ENCODE measurements around the gene GRK4.
"Not testable (repeated sequence)": the region's sequence is repeated elsewhere in the genome, so short reads cannot be mapped to it uniquely, and the experiment has no call there.

The GRK4 gene

GRCh38 chr4:2963175-2963965 lies at the start of gene GRK4, which contains the start of gene NOP14:
TSS of gene GRK4 (plus strand) at chr4:2963571. CDS start at chr4:2964071, 500 bp downstream.
TSS of gene NOP14 (minus strand) at chr4:2963406. CDS start at chr4:2963319, 87 bp downstream.
- no peaks in the 10 kb centered on the region for H3K27me3 ChIP-seq (replicated peaks; ENCODE audit: control insufficient read depth, insufficient read depth, low read length)
- TF ChIP-seq CTCF (IDR thresholded peaks at IDR 0.05; ENCODE audit: insufficient read depth, low read length, poor library complexity, severe bottlenecking), result no peak
- peak; percentile 98 for DNase-seq (ENCODE audit: extremely low read depth, insufficient read length)
- peaks cover 5% of the 10 kb centered on the region for H3K36me3 ChIP-seq (ENCODE audit: control insufficient read depth, insufficient read depth, low read length)
- peak within 1 kb of the TSS; percentile 87 for H3K4me3 ChIP-seq (replicated peaks; ENCODE audit: low read depth, low read length)

GRCh38 chr4:2914256-2915126 lies 48.9 kb upstream of the GRK4 start:
- DNase-seq (ENCODE audit: extremely low read depth, insufficient read length), result no peak
- peaks cover 16% of the 10 kb centered on the region for H3K36me3 ChIP-seq (ENCODE audit: control insufficient read depth, insufficient read depth, low read length)
- no peak for TF ChIP-seq CTCF (IDR thresholded peaks at IDR 0.05; ENCODE audit: insufficient read depth, low read length, poor library complexity, severe bottlenecking)
- no peak overlapping the region for H3K4me3 ChIP-seq (replicated peaks; ENCODE audit: low read depth, low read length)
- H3K27me3 ChIP-seq (replicated peaks; ENCODE audit: control insufficient read depth, insufficient read depth, low read length), result no peaks in the 10 kb centered on the region

DNA sequence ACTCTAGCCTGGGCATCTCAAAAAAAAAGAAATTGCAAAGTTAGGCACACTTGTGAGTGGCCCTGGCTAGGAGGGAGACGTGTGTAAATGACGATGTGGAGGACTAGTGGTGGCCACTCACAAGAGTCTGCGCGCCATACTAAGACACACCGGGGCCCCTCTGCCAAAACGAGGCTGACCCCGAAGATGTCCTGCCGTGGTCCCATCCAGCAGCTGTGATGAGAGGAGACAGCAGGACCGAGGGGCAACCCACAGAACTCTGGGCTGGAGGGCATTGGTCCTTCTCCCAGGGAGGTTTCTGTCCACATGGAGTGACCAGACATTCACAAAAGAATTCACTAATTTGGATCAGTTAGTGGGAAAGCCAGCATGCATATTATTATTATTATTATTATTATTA lies 47.6 kb upstream of the GRK4 start:
- Histone ChIP-seq H3K27me3 (replicated peaks; ENCODE audit: control insufficient read depth, insufficient read depth, low read length) (no peaks in the 10 kb centered on the region), H3K4me3 (replicated peaks; ENCODE audit: low read depth, low read length) (no peak overlapping the region), H3K36me3 (ENCODE audit: control insufficient read depth, insufficient read depth, low read length) (peaks cover 14% of the 10 kb centered on the region)
- no peak for DNase-seq (ENCODE audit: extremely low read depth, insufficient read length)
- no peak for TF ChIP-seq CTCF (IDR thresholded peaks at IDR 0.05; ENCODE audit: insufficient read depth, low read length, poor library complexity, severe bottlenecking)

- peaks cover 11% of the 10 kb centered on the region for H3K36me3 ChIP-seq (ENCODE audit: control insufficient read depth, insufficient read depth, low read length)
- not testable (repeated sequence) for H3K4me3 ChIP-seq (replicated peaks; ENCODE audit: low read depth, low read length); DNase-seq (ENCODE audit: extremely low read depth, insufficient read length); H3K27me3 ChIP-seq (replicated peaks; ENCODE audit: control insufficient read depth, insufficient read depth, low read length)
These were observed 46.7 kb upstream of the GRK4 start for GRCh38 chr4:2916696-2917095.

GRCh38 chr4:2918300-2918699 lies 45.1 kb upstream of the GRK4 start:
- H3K4me3 ChIP-seq (replicated peaks; ENCODE audit: low read depth, low read length); DNase-seq (ENCODE audit: extremely low read depth, insufficient read length); H3K27me3 ChIP-seq (replicated peaks; ENCODE audit: control insufficient read depth, insufficient read depth, low read length); H3K36me3 ChIP-seq (ENCODE audit: control insufficient read depth, insufficient read depth, low read length): not testable (repeated sequence)

DNA sequence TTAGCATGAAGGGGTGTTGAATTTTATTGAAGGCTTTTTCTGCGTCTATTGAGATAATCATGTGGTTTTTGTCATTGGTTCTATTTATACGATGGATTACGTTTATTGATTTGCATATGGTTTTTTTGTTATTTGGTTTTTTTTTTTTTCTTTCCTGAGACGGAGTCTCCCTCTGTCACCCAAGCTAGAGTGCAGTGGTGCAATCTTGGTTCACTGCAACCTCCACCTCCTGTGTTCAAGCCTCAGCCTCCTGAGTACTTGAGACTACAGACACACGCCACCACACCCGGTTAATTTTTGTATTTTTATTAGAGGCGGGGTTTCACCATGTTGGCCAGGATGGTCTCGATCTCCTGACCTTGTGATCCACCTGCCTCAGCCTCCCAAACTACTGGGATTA lies 44.7 kb upstream of the GRK4 start:
- DNase-seq (ENCODE audit: extremely low read depth, insufficient read length); H3K4me3 ChIP-seq (replicated peaks; ENCODE audit: low read depth, low read length); H3K36me3 ChIP-seq (ENCODE audit: control insufficient read depth, insufficient read depth, low read length); H3K27me3 ChIP-seq (replicated peaks; ENCODE audit: control insufficient read depth, insufficient read depth, low read length): not testable (repeated sequence)

DNA sequence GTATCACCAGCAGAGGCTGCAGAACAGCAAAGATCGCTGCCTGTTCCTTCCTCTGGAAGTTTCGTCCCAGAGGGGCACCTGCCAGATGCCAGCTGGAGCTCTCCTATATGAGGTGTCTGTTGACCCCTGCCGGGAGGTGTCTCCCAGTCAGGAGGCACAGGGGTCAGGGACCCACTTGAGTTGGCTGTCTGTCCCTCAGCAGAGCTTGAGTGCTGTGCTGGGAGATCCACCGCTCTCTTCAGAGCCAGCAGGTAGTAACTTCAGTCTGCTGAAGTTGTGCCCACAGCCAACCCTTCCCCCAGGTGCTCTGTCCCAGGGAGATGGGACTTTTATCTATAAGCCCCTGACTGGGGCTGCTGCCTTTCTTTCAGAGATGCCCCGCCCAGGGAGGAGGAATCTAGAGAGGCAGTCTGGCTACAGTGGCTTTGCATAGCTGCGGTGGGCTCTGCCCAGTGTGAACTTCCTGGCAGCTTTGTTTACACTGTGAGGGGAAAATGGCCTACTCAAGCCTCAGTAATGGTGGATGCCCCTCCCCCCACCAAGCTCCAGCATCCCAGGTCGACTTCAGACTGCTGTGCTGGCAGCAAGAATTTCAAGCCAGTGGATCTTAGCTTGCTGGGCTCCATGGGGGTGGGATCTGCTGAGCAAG lies 40.8 kb upstream of the GRK4 start:
- DNase-seq (ENCODE audit: extremely low read depth, insufficient read length); H3K27me3 ChIP-seq (replicated peaks; ENCODE audit: control insufficient read depth, insufficient read depth, low read length); H3K4me3 ChIP-seq (replicated peaks; ENCODE audit: low read depth, low read length): not testable (repeated sequence)
- H3K36me3 ChIP-seq (ENCODE audit: control insufficient read depth, insufficient read depth, low read length), result peaks cover 26% of the 10 kb centered on the region
